GM19035 (cell line): Measurements from ENCODE around the gene ISCA1.

Experiments used
- ATAC-seq: cut with Tn5 transposase; IDR thresholded peaks from one replicate; pipeline ENCODE4 v1.9.1; 2021; ENCODE audit not compliant: unreplicated experiment

Gene ISCA1

DNA sequence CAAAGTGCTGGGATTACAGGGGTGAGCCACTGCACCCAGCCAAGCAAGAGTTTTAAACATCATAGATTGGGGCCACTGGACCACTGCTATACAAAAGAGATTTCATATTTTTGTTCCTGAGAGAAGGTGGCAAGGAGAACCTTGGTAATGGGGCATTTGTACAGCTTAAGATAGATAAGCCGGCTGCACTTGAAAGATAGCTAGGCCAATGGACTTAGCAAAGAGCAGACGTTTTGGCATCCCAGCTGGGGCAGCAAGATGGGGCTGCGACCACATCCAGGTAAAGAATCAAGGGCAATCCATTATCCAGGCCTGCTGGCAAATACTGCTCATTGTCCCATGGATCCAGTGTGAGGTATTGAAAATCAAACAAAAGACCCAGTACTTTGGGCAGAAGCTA lies 3.9 kb upstream of the ISCA1 start:
- ATAC-seq: no peak

DNA sequence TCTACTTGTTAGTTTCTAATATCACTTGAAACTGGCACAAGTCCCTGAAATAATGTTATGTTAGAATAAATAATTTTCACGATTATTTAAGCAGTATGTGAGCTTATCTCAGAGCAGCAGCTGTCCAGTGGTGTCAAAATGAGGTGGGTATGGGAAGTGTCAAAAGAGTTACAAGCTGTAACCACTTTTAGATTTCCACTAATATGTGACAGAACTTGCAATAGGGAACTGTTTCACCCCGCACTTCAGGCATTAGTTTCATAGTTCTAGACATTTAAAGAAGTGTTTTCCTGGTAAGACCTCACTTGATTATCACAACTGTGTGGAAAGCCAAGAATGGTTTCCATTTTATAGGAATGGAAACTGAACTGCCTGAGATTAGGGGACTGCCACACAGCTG lies 2.9 kb upstream of the ISCA1 start:
- ATAC-seq: no peak

DNA sequence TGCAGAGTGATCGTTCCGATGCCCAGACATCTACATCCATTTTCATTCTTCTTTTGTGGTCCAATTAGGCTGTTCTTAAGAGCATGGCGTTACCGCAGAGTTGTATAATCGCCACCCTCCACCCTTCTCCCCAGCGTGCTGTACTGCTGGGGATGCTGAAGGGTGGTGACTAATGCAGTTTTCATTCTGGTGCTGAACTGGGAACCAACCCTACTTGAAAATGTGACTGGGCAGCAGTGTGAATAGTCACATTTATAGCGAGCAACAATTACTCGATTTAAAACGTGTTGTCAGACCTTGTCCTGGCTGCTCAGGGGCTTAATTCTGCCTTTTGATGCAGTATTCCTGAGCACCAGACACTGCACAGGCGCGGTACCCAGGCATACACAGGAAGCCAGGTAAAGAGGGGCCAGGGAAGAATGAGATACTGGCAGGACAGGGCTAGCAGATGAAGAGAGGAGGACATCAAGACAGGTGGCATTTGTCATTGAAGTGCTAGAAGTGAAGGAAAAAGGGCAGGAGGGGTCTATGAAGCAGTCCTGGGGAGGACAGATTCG lies 719 bp upstream of the ISCA1 start:
- peak; percentile 8 for ATAC-seq

DNA sequence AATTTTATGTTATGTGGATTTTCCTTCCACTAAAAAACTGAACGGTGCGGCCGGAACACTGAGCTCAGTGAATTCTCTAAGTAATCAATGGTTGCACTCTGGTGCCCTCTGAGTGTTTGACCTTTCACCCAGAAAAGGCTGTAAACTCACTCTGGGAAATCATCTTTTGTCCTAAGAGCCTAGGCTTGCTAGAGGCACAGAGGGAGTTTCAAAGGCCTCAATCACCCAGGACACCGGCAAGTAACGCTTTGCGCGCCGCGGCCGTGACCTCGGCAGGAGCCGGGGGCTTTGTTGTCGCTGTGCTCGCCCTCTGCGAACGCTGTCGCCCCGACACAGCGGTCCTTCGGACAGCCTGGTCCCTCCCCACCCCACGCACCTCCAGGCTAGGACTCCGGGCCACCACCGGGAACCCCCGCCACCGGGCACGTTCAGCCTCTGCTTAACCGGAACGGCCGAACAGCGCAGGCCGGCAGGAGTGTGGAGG lies 703 bp downstream of the ISCA1 start:
- ATAC-seq: peak; percentile 4

DNA sequence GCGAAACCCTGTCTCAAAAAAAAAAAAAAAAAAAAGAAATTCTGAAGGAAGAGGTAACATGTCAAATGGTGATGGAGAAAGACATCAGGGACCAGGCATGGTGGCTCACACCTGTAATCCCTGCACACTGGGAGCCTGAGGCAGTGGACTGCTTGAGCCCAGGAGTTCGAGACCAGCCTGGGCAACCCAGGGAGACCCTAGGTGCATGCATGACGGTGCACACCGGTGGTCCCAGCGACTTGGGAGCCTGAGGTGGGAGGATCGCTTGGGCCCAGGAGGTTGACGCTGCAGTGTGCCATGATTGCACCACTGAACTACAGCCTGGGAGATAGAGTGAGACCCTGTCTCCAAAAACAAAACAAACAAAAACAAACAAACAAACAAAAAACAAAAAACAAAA lies 1.8 kb downstream of the ISCA1 start:
- no peak for ATAC-seq

DNA sequence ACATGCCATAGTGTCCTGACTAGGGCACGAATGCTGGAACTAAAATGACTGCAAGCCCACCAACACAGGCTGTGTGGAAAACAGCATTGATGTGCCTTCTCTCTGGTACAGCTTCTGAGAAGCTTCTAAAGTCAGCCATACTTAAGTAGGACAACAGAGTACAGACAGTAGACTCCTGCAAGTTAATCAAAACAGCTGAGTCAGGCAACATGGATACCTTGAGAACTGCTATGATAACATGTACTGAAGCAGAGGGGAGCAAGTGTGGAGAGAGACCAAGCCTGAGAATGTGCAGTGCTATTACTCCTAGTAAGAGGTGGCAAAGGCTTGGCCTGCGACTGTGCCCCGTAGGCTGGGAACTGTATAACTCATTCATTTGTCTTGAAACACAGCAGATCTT lies 2.5 kb downstream of the ISCA1 start:
- ATAC-seq: no peak

DNA sequence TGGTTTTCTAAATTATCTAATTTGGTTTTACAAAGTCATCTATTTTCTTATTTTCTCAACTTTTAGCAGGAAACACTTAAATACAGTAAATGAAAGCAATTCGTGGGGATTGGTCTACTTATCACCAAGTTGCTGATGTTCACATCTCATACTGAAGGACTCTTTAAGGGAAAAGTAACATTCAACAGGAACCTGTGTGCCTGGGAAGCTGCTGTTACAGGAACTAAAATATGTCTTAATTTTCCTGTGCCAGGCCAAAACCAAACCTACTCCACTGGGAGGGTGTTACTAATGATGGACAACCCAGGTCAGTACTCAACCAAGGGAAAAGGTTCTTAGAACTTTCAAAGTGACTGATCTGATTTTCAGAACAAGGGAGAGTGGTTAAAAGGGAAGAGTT lies 5.3 kb downstream of the ISCA1 start:
- ATAC-seq: no peak

DNA sequence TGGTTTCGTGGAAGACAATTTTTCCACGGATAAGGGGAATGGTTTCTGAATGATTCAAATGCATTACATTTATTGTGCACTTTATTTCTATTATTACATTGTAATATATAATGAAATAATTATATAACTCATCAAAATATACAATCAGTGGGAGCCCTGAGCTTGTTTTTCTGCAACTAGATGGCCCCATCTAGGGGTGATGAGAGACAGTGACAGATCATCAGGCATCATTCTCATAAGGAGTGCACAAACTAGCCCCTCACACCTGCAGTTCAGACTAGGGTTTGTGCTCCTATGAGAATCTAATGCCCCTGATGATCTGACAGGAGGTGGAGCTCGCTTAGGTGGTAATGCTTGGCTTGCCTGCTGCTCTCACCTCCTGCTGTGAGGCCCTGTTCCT lies 6.4 kb downstream of the ISCA1 start:
- no peak for ATAC-seq

DNA sequence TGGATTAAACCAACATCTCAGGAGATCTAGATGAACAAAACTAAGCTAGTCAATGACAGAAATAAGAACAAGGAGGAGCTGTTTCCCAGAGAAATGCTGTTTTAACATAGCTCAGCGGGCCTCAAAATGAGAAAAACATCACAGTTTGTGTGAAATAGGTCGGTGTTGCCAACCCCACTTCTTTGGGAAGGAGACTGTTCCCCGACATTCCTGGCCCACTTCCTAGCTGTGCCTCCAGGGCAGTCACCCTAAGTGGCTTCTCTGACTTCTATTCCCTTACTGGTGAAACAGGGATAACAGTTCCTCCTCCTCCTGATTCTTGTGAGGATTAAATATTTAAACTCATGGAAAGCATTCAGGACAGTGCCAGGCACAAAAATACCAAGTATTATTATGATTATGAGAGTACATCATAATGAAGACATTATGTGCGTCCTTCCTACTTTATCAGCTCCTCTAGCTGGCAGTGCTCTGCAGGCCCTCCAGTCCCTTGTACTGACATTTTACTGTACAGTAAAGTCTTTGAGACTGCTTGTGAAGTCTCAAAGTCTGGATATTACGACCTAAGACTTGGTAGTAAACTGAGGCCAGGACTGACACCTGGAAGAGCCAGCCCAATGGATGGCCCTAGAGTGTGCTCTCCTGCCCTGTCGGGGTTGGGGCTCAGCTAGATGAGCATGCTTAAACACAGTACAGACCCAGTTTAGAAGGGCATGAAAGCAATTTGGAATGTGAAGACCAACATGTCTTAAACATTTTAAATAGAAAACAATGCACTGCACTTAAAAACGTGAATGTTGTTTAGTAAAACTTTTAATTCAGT lies 7.3 kb downstream of the ISCA1 start:
- no peak for ATAC-seq

DNA sequence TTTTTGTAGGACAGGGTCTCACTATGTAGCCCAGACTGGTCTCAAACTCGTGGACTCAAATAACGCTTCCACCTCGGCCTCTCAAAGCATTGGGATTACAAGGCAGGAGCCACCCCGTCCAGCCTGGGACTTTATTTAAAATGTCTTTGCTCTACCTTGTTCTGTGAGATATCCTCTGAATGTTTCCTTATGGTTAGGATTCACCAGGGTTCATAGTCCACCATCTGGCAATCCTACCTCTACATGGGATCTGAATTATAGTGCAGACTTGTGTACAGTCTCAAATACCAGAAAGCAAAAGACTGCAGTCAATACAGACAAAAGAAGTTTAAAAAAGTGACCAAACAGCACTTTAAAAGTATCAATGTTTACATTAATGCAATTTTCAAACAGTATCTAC lies 10.1 kb downstream of the ISCA1 start:
- ATAC-seq: no peak

DNA sequence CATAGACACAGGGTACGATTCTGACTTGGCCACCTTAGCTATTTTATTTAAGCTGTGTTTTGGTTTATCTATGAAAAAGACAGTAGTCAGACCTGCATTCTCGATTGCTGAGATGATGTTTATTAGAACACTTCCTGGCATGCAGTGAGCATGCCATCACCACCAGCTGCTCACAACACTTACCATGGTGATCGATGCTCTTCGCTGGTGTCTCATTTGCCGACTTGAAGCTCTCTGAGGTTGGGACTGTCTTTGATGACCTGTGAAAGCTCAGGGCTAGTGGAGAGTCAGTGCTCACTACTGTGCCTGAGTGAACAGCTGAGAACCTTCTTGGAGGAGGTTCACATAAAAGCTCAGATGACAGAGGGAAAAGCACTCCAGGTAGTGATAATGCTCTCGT lies 18.5 kb downstream of the ISCA1 start:
- no peak for ATAC-seq

DNA sequence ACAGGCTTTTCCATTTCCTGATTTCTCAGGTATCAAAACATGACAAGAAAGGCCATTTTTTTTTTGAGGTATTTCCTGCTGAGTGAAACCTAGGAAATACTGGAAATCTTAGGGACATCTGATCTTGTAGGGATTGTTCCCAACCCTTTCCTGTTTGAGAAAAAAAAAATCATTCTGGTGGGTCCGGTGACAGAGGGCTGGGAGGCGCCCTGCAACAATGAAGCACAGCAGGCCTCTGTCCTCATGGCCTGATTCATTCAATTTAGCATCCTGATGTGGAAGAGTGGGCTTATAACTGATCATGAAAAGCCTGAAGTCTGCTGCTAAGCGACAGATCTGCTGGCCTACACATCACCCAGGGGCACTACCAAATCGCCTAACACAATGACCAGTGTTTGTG lies 19.8 kb downstream of the ISCA1 start:
- ATAC-seq: no peak

DNA sequence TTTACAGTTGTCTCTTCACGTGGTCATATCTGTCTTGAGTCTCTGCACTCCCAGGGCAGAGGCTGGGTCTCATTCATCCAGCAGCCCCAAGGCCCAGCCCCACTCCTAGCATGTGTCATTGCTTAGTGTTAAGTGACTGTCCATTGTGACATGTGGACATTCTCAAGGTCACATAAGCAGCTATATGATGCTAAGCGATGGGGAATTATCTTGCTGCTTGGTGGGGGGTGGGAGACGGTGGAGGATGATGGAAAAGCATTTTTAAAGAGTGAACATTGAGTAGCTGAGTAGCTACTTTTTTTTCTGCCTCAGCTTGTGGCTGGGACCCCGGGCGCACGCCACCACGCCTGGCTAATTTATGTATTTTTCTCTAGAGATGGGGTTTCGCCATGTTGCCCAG lies 22.8 kb downstream of the ISCA1 start, which contains the start of gene C9orf153:
C9orf153 (minus strand) TSS at position 101 of the 400 bp plus-strand sequence. CDS start 30,054 bp downstream, outside the sequence.
- no peak for ATAC-seq

DNA sequence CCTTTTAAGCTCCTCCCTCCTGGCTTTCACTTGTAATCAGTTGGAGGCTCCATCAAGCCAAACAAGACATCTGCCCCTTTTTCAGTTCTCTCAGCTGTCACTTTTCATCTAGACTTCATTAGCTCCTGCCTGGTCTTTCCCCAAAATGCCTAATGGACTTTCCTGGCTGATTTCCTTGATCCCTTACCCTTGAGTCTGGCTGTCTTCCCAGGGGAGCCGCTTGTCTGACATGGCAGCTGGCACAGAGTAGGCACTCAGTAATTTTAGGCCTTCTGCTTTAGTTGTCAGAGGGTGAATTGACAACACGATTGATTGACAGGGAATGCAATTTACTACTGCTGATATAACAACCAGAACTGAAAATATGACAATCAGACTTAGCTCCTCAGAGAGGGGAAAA lies 24.9 kb downstream of the ISCA1 start:
- no peak for ATAC-seq

DNA sequence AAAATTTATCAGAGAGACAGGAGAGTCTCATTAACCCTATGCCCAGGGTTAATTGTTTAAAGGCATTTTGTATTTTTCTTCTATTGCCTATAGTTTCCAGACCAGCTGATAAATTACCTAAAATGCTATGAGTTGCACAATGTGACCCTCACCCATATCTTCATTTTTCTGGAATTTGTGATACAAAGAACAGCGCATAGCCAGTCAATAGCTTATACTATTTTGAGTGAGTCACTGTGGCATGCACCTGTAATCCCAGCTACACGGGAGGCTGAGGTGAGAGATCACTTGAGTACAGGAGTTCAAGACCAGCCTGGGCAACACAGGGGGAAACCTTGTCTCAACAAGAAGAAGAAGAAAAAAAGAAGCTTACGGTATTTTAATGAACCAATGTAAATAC lies 25.7 kb downstream of the ISCA1 start:
- ATAC-seq: no peak

DNA sequence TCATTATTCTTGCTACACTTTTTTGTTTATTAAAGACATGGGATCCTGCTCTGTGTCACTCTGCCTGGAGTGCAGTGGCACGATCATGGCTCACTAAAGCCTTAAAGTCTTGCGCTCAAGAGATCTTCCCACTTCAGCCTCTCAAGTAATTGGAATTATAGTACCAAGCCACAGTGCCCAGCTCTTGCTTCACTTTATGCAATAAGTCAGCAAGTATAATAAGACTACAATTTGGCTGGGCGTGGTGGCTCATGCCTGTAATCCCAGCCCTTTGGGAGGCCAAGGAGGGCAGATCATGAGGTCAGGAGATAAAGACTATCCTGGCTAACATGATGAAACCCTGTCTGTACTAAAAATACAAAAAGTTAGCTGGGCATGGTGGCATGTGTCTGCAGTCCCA lies 28.8 kb downstream of the ISCA1 start:
- ATAC-seq: no peak

DNA sequence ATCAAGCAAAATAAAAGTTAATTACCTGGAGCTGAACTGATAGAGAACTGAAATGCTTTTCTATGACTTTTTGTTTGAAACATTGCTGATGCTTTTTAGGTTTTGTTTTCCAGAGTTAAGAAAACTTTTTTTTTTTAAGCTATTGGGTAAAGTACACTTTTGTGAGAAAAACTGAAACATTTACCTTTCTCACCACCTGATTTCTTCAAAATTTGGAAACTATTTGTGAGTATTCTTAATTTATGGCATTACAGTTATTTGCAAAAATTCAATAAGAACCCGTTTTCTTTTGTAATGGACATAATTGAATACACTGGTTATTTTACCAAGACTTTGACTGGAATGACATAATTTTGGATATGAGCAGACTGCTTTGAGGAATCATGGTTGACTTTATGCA lies 29.5 kb downstream of the ISCA1 start:
- ATAC-seq: no peak

DNA sequence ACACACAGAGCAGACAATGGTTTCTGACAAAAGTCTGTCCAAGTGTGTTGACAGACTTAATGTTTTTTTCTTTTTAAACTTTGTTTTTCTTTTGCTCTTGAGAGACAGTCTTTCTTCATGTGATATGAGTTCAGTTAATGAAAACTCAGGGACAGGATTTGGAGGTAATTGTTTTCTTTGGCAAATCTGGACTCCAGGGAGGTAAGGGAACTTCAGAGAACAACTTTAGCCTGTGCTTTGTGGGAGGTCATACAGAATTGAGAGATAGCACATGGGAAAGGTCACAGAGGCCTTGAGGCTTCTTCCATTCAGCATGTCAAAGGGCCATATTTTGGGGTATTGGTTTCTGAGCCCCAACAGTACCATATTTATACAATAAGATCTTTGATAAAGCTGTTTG lies 32.2 kb downstream of the ISCA1 start:
- ATAC-seq: no peak

DNA sequence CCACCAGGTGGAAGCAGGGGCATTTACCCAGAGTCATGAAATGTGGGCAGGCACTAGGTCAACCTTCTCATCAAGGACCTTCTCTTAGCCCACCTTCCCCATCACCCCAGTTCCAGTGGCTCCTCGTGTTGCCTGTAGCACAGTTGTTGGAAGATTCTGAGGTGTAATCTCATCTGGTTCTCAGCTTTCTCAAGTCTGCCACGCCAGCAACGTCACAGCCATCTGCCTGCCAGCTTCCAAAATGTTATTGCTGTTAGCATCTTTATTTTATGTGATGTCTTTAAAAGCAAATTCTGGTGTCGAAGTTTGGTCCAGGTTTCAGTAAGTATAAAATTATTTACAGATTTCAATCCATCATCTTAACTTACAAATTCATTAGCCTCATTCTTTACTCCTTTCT lies 33.6 kb downstream of the ISCA1 start:
- no peak for ATAC-seq

DNA sequence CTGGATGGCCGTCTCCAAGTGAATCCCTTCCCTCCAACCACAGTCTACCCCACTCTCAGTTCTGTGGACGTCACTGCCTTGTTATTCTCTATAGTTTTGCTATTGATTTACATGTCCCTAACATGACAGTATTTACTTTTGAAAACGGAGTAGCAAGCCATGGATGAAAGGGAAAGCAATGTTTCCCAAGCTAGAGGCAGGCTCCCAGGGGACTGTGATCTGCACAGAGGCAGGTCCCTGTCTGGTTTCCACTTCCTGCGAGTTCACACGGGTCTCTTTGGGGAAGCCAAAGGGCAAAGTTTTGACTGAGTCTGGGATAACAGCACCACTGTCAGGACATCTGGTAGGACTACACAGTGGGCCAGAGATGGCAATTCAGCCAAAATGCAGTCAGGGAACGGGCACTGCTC lies 35.6 kb downstream of the ISCA1 start:
- peak; percentile 88 for ATAC-seq

DNA sequence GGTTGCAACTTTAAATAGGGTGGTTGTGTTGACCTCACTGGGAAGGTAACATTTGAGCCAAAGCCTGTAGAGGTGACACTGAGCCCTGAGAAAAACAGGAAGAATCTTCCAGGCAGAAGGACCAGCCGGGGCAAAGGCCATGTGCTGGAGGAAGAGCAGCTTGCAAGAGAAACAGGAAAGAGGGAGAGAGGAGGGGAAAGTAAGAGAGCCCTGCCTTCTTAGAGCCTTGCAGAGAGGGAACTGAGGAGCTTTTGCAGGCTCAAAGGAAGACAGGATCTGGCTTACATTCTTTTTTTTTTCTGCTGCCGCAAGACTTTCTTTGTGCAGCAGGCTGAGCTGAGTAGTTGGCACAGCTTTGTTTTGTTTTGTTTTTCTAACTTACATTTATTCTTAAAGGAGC lies 40.3 kb downstream of the ISCA1 start:
- no peak for ATAC-seq

DNA sequence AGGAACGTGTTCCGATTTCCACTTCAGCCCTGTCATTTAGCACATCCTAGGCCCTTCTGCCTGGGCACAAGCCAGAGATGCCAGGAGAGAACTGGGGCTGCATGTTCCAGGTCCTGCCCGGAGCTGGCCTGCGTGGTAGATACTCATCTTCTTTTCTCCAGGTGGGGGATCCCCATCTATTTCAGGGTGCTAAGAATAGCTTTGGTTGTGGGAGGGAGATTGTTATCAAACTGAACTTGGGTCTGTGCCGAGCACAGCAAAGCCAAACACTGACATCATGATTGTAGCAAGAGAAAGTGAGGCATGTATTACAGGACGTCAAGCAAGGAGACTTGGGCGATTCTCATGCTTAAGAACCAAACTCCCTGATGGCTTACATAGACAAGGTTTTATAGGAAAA lies 41.1 kb downstream of the ISCA1 start:
- no peak for ATAC-seq
